Kidney epithelial cell (primary cell): ENCODE data around the gene ANKRD13A. TPM values are rescaled to one million over a fixed set of nuclear protein-coding genes. Genes with fewer than 3 reads are reported as not detected.
"Not testable (repeated sequence)": the region's sequence is repeated elsewhere in the genome, so short reads cannot be mapped to it uniquely, and the experiment has no call there.

Experiments used
- DNase-seq: peaks from one replicate; pipeline ENCODE4 v3.0.0-alpha.2; 2010; ENCODE audit warnings: low read depth
- H3K27me3 ChIP-seq: 2 replicates; pipeline ENCODE4 v1.6.0; 2011; ENCODE audit warnings: low read length; ENCODE audit not compliant: control insufficient read depth, insufficient read depth
- H3K36me3 ChIP-seq: 2 replicates; pipeline ENCODE4 v1.5.1; 2011; ENCODE audit warnings: low read length; ENCODE audit not compliant: control insufficient read depth, insufficient read depth
- H3K4me3 ChIP-seq: 2 replicates; pipeline ENCODE4 v1.5.1; 2011; ENCODE audit warnings: low read depth, mild to moderate bottlenecking, control low read depth, low read length
- CTCF ChIP-seq: IDR thresholded peaks from 2 replicates; pipeline ENCODE4 v1.5.1; 2011; ENCODE audit warnings: mild to moderate bottlenecking, moderate library complexity, low read length, control low read depth, inconsistent platforms; ENCODE audit not compliant: insufficient read depth, poor library complexity, severe bottlenecking
- total RNA-seq: library from RNA; depleted of rRNA; stranded (reverse); fragments of >200 nt; gene quantifications from 2 replicates; pipeline ENCODE4 v1.2.3, GENCODE V29; 2015

ANKRD13A gene
- total RNA-seq, 1 donor from 2014 or later, result 40.6 TPM

- no peak overlapping the region for H3K4me3 ChIP-seq
- no peaks in the 10 kb centered on the region for H3K36me3 ChIP-seq
- DNase-seq, result no peak
- H3K27me3 ChIP-seq, result no peaks in the 10 kb centered on the region
- TF ChIP-seq CTCF, result no peak
Measured at GRCh38 chr12:110065540-110065939, 66.3 kb downstream of the ANKRD13A start.

- DNase-seq, result no peak
- no peaks in the 10 kb centered on the region for H3K27me3 ChIP-seq
- H3K4me3 ChIP-seq, result no peak overlapping the region
- no peak for TF ChIP-seq CTCF
- no peaks in the 10 kb centered on the region for H3K36me3 ChIP-seq
Measured at GRCh38 chr12:110067531-110067930, 68.3 kb downstream of the ANKRD13A start.

GRCh38 chr12:110068115-110068514 is 68.9 kb downstream of the ANKRD13A start:
- not testable (repeated sequence) for H3K4me3 ChIP-seq, H3K27me3 ChIP-seq, DNase-seq, H3K36me3 ChIP-seq

- no peak for TF ChIP-seq CTCF
- H3K27me3 ChIP-seq, result no peaks in the 10 kb centered on the region
- no peak for DNase-seq
- no peak overlapping the region for H3K4me3 ChIP-seq
- no peaks in the 10 kb centered on the region for H3K36me3 ChIP-seq
Measured at GRCh38 chr12:110068654-110069053, 69.4 kb downstream of the ANKRD13A start.

DNA sequence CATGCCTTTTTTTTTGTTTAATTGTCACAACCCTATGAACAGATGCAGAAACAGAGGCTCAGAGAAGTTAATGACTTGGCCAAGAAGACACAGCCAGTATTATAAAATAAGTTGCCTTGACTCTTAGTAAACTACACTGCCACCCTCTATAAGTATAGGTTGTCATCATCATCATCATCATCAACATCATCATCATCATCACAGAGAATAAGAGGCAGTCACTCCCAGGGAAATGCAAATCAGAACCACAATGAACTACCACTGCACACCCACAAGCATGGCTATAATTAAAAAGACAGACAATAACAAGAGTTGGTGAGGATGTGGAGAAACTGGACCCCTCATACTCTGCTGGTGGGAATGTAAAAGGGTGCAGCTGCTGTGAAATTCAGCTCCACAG is 72.3 kb downstream of the ANKRD13A start:
- TF ChIP-seq CTCF, result no peak
- no peaks in the 10 kb centered on the region for H3K27me3 ChIP-seq
- no peak for DNase-seq
- no peaks in the 10 kb centered on the region for H3K36me3 ChIP-seq
- no peak overlapping the region for H3K4me3 ChIP-seq

DNA sequence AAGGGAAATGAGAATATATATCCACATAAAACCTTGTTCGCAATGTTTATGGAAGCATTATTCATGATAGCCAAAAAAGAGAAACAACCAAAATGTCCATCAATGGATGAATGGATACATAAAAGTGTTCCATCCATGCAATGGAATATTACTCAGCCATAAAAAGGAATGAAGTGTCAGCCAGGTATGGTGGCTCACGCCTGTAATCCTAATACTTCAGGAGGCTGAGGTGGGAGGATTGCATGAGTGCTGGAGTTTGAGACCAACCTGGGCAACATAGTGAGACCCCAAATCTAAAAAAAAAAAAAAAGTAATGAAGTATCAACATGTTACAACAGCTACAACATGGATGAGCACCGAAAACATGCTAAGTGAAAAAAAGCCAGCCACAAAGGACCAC is 72.7 kb downstream of the ANKRD13A start:
- DNase-seq, result no peak
- no peaks in the 10 kb centered on the region for H3K36me3 ChIP-seq
- no peaks in the 10 kb centered on the region for H3K27me3 ChIP-seq
- TF ChIP-seq CTCF, result no peak
- no peak overlapping the region for H3K4me3 ChIP-seq

- H3K4me3 ChIP-seq, DNase-seq, H3K27me3 ChIP-seq, H3K36me3 ChIP-seq: not testable (repeated sequence)
Measured at GRCh38 chr12:110072636-110073035, 73.4 kb downstream of the ANKRD13A start.
